ENCODE measurements around the gene PCGF1. TPM values are rescaled to one million over a fixed set of nuclear protein-coding genes. Genes with fewer than 3 reads are reported as not detected.
A peak's percentile ranks its signal among the peaks of the same experiment; 100 is the strongest.

PCGF1 gene
- total and polyA plus RNA-seq, 2 of the 4 experiments (the other 2 are of a cell fraction), result 23.4 to 31.4 TPM

DNA sequence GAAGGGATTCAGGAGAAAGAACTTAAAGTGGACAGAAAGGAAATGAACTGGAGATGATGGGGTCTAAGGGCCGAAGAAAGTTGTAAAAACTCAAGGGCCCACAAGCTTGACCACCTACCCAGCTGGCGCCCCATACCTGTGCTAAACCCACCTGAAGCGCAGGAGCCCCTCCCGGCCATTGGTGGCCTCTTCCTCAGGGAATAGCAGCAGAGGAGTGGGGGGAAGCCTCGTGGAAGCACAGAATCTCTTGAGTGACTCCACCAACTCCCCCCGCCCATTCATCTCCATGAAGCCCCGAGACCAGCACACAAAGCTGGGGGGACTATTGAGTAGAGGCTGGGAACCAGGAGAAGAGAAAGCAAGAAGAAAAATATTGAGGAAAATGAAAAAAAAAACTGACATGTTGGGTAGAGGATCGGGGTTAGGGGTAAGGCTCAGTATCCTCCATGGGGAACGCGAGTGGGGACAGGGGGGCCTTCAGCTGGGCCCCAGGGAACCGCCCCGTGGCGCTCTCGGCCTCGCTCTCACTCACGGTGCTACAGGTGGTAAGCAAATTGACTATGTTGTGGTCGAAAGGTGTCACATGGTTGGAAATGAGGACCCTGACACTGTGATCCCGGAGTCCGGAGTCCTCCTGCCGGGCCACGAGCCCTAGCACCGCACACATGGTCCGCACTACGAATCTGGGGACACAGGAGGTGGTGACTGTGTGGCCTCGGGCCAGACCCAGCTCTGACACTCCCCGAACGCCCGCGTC, 21.3 kb upstream of the PCGF1 start:
- intact Hi-C loops (cut with micrococcal nuclease) (loop anchor here (1.0 to 2.0 kb wide), 3 partner anchors 45 to 59 kb away; partner anchors contain the start of gene TTC31), in situ Hi-C loops (cut with MboI; ENCODE audit: low sequenced_read_pairs) (no loop called here), dilution Hi-C loops (cut with HindIII; ENCODE audit: low sequenced_read_pairs, unreplicated experiment) (no loop called here)
- Histone ChIP-seq H3K36me3 (ENCODE audit: control insufficient read depth, insufficient read depth, low read length) (peaks cover 38% of the 10 kb centered on the region), H3K9me1 (ENCODE audit: insufficient read depth, low read length) (peaks cover 19% of the 10 kb centered on the region), H4K91ac (ENCODE audit: insufficient read depth, low read depth, low read length) (peak overlapping the region; percentile 79), H3K56ac (ENCODE audit: extremely low read depth, insufficient read depth, low read length) (peak overlapping the region; percentile 92), H3K9ac (ENCODE audit: low read depth, low read length) (peak overlapping the region; percentile 93), H3K27me3 (ENCODE audit: control insufficient read depth, insufficient read depth, low read length) (no peaks in the 10 kb centered on the region), H3K79me1 (ENCODE audit: low read depth in 1 of 2, low read length in 2 of 2) (peaks cover 32 to 57% of the 10 kb centered on the region in 2 experiments), H4K8ac (ENCODE audit: low read depth in 2 of 2, low read length in 2 of 2) (peak overlapping the region; percentile 78 to 95), H2BK120ac (ENCODE audit: low read depth, low read length) (peak overlapping the region; percentile 49; the same call in 1 of the 2 replicates), H2AK9ac (replicated peaks; ENCODE audit: low read depth, low read length, poor library complexity) (peak overlapping the region; percentile 100), H3K4ac (ENCODE audit: low read depth, low read length) (peak overlapping the region; percentile 90), H2AK5ac (ENCODE audit: low read depth, low read length) (peak overlapping the region; percentile 96), H3K23ac (ENCODE audit: low read depth, low read length) (peak overlapping the region; percentile 88), H4K5ac (ENCODE audit: low read depth, low read length) (peak overlapping the region; percentile 55), H3K4me1 (ENCODE audit: control insufficient read depth, insufficient read depth, low read length) (peaks cover 12% of the 10 kb centered on the region), H4K20me1 (ENCODE audit: insufficient read depth, low read length) (peaks cover 13% of the 10 kb centered on the region), H3K4me2 (ENCODE audit: low read depth, low read length) (peak overlapping the region; percentile 95), H3K18ac (ENCODE audit: low read depth, low read length) (no peak overlapping the region), H2AFZ (replicated peaks; ENCODE audit: low read length, poor library complexity) (peak overlapping the region; percentile 99), H3K4me3 (ENCODE audit: insufficient read depth, low read depth, low read length) (peak overlapping the region; percentile 93), H2BK5ac (ENCODE audit: low read depth, low read length, poor library complexity, severe bottlenecking) (peak overlapping the region; percentile 73), H2BK15ac (ENCODE audit: low read depth, low read length) (no peak overlapping the region), H3K27ac (ENCODE audit: insufficient read depth, low read length) (peak overlapping the region; percentile 85), H3K14ac (replicated peaks; ENCODE audit: low read depth, low read length) (peak overlapping the region; percentile 95), H3K9me3 (ENCODE audit: control insufficient read depth, insufficient read depth, low read length) (no peaks in the 10 kb centered on the region), H2BK20ac (ENCODE audit: low read depth, low read length) (no peak overlapping the region)
- no peak for DNase-seq
- TSS peak; percentile 57 for BruUV-seq (replicated peaks)
- ATAC-seq (ENCODE audit: low read depth), result no peak
- WGBS, 2 experiments (ENCODE audit: extremely low coverage in 2 of 2, insufficient read length in 1 of 2), result 1% methylated on average over 16 of the region's 29 CpGs; no CpG with 5 or more reads in 1 of the 2 experiments
- ChIA-PET CTCF (interaction anchor here (0.6 kb wide), 1 partner anchor 55 kb away, joined by 4 read pairs; no protein-coding TSS in a partner anchor), POLR2A (ENCODE audit: unreplicated experiment) (interaction anchor here (0.5 kb wide), 1 partner anchor 120 kb away, joined by 4 read pairs; no protein-coding TSS in a partner anchor)
- no peak for TF ChIP-seq CEBPB (IDR thresholded peaks at IDR 0.05; ENCODE audit: low read depth, low read length)
- no peak for TF ChIP-seq POLR2A (IDR thresholded peaks at IDR 0.05; ENCODE audit: low read depth, low read length)
- no peak for TF ChIP-seq NFE2L2 (IDR thresholded peaks at IDR 0.05; ENCODE audit: low read depth, low read length)
- peak; percentile 28; the same call in 1 of the 2 replicates for TF ChIP-seq MXI1 (IDR thresholded peaks at IDR 0.05; ENCODE audit: borderline replicate concordance, low read depth, low read length)
